HG02763 (cell line): ENCODE results near the gene BMP2.

Experiments used
- ATAC-seq: cut with Tn5 transposase; IDR thresholded peaks from one replicate; pipeline ENCODE4 v1.9.1; 2021; ENCODE audit warnings: mild to moderate bottlenecking, moderate library complexity; ENCODE audit not compliant: unreplicated experiment

Gene BMP2

DNA sequence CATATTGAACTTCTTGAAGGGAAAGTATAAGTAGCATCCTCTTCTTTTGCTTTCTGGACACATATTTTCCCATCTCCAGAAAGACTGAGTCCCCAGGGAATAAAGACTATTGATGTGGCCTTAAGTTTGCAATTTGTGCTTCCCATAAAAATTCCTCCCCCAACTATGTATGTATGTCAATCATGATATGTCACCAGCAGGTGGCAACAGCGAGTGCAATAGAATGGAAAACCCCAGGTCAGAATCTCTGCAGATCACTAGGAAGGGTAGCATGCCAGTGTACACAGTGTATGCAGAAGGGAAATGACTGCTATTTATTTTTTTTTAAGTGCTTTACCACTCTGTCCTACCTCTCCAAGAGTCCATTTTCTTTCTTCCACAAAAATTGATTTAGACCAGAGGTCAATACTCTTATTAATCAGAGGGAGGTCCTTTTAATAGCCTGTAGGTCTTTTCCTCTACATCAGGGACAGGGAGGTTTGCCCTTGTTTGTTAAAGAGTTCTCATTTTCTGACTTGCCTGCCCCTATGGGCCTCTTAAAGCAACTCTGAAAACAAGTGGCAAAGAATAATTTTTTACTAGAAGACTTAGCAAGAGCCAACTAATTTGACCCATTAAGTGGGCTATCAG lies 61.4 kb downstream of the BMP2 start:
- ATAC-seq: peak; percentile 86

DNA sequence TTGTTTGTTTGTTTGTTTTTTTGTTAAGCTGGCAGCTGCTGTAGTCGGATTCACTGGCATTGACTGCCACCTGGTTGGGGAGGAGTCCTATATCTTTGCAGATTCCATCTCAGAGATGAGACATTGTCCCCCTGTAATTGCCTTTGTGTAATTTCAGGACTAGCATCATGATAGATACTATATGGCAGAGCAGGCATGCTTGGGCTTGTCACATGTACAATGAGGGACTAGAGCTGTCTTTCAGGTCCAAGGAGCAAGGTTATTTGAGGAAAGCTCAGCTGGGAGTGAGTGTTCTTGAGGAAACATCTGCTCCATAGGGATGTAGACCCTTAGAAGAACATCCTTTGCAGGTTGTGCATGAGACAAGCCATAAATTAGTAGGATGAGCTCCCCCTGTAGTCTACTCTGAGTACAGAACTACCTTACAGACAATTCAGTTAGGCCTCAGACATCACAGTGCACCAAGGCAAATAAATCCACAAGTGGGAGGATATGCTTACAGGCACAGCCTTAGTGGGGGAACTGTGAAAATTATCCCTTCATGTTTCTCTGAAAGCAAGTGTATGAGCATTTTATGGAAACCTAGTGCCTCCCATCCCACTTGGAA lies 62.1 kb downstream of the BMP2 start:
- no peak for ATAC-seq
